HepG2 (cell line): ENCODE measurements around the gene PAPSS2. TPM values are rescaled to one million over a fixed set of nuclear protein-coding genes. Genes with fewer than 3 reads are reported as not detected.
"Not testable (repeated sequence)": the region's sequence is repeated elsewhere in the genome, so short reads cannot be mapped to it uniquely, and the experiment has no call there.

Source experiments
- ARID5B ChIP-seq: IDR thresholded peaks from 2 replicates; pipeline ENCODE4 v1.4.0; 2020; ENCODE audit warnings: mild to moderate bottlenecking, missing genetic modification reagents
- CBX5 ChIP-seq: sonication (generic); formaldehyde crosslinking; IDR thresholded peaks from 2 replicates; pipeline ENCODE4 v1.4.0; 2020; ENCODE audit warnings: missing genetic modification reagents, borderline replicate concordance
- CEBPG ChIP-seq: IDR thresholded peaks from 2 replicates; pipeline ENCODE4 v1.6.1; 2016
- DPF2 ChIP-seq: sonication (generic); formaldehyde crosslinking; IDR thresholded peaks from 2 replicates; pipeline ENCODE4 v1.4.0; 2020; ENCODE audit warnings: mild to moderate bottlenecking, low read depth, missing genetic modification reagents, borderline replicate concordance
- ELF3 ChIP-seq: IDR thresholded peaks from 2 replicates; pipeline ENCODE4 v1.6.1; 2016; ENCODE audit warnings: missing genetic modification reagents, missing compliant biosample characterization
- EP300 ChIP-seq, 3 experiments: sonication (generic) in 1 of 3; formaldehyde crosslinking in 1 of 3; IDR thresholded peaks; 2 replicates each; pipeline versions ENCODE4 v1.5.1 to v1.6.1; 2011 to 2020; ENCODE audit warnings: low read depth in 2 of 3, low read length in 2 of 3, borderline replicate concordance in 1 of 3, improper control_type of control experiment in 1 of 3, mild to moderate bottlenecking in 1 of 3, missing genetic modification reagents in 1 of 3, moderate library complexity in 1 of 3
- FOSL2 ChIP-seq: sonication (generic); formaldehyde crosslinking; IDR thresholded peaks from 2 replicates; pipeline ENCODE4 v1.4.0; 2020; ENCODE audit warnings: missing genetic modification reagents
- FOXA3 ChIP-seq: IDR thresholded peaks from 2 replicates; pipeline ENCODE4 v1.6.1; 2016; ENCODE audit warnings: missing genetic modification reagents, missing compliant biosample characterization
- FOXO1 ChIP-seq: sonication (generic); formaldehyde crosslinking; IDR thresholded peaks from 2 replicates; pipeline ENCODE4 v1.4.0; 2020; ENCODE audit warnings: missing genetic modification reagents
- KLF16 ChIP-seq, 2 experiments: sonication (generic) in 1 of 2; formaldehyde crosslinking in 1 of 2; IDR thresholded peaks; 2 replicates each; pipeline versions ENCODE4 v1.6.1 to v1.8.0; 2016 to 2023; ENCODE audit warnings: missing genetic modification reagents in 2 of 2, missing compliant biosample characterization in 1 of 2
- MEF2D ChIP-seq: sonication (generic); formaldehyde crosslinking; IDR thresholded peaks from 2 replicates; pipeline ENCODE4 v1.5.1; 2020; ENCODE audit warnings: mild to moderate bottlenecking, missing genetic modification reagents
- NONO ChIP-seq, 2 experiments: fragments of 450-650 bp in 1 of 2; sonication (generic) in 1 of 2; formaldehyde crosslinking in 1 of 2; IDR thresholded peaks in 1 of 2; conservative IDR thresholded peaks in 1 of 2; 2 replicates each; pipeline versions ENCODE4 v1.6.1 to v1.8.0; 2017 to 2022; ENCODE audit warnings: mild to moderate bottlenecking in 1 of 2, missing genetic modification reagents in 1 of 2, moderate library complexity in 1 of 2
- NR2C2 ChIP-seq: sonication (generic); formaldehyde crosslinking; IDR thresholded peaks from 2 replicates; pipeline ENCODE4 v1.4.0; 2020; ENCODE audit warnings: missing genetic modification reagents, mild to moderate bottlenecking, moderate library complexity, borderline replicate concordance
- RXRB ChIP-seq: IDR thresholded peaks from 2 replicates; pipeline ENCODE4 v1.6.1; 2016; ENCODE audit warnings: borderline replicate concordance, missing genetic modification reagents, missing compliant biosample characterization
- SALL1 ChIP-seq: sonication (generic); formaldehyde crosslinking; IDR thresholded peaks from 2 replicates; pipeline ENCODE4 v1.8.0; 2022; ENCODE audit warnings: mild to moderate bottlenecking, missing genetic modification reagents
- SMC3 ChIP-seq: IDR thresholded peaks from 2 replicates; pipeline ENCODE4 v1.6.1; 2011; ENCODE audit warnings: low read length, improper control_type of control experiment
- ZNF12 ChIP-seq: sonication (generic); formaldehyde crosslinking; IDR thresholded peaks from 2 replicates; pipeline ENCODE4 v1.5.0; 2020; ENCODE audit warnings: missing genetic modification reagents
- ZNF331 ChIP-seq: sonication (generic); formaldehyde crosslinking; IDR thresholded peaks from 2 replicates; pipeline ENCODE4 v1.4.0; 2020; ENCODE audit warnings: missing genetic modification reagents
- ZNF687 ChIP-seq: sonication (generic); formaldehyde crosslinking; IDR thresholded peaks from 2 replicates; pipeline ENCODE4 v1.5.1; 2020; ENCODE audit warnings: mild to moderate bottlenecking, missing genetic modification reagents, moderate library complexity
- polyA plus RNA-seq, 8 experiments: library from polyadenylated mRNA; depleted of rRNA in 3 of 8; stranded (reverse) in 7 of 8; unstranded in 1 of 8; fragments of >200 nt; fragmentation: Illumina TruSeq in 4 of 8; extraction: Trizol in 4 of 8; gene quantifications; 2 replicates each; pipeline versions ENCODE4 v1.2.1 to v1.2.3, GENCODE V29; 2011 to 2016; ENCODE audit warnings: low read depth in 4 of 8, missing spikeins in 1 of 8, mixed read lengths in 1 of 8; ENCODE audit not compliant: insufficient read depth in 1 of 8
- total RNA-seq, 5 experiments: library from RNA; depleted of rRNA; stranded (reverse); fragments of >200 nt; fragmentation: Illumina TruSeq; extraction: Trizol; gene quantifications; 2 replicates each; pipeline ENCODE4 v1.2.3, GENCODE V29; 2016; ENCODE audit warnings: low read depth in 1 of 5

PAPSS2 gene
- total and polyA plus RNA-seq, 2 of the 13 experiments (the other 11 are each of a cell fraction or from before 2014, with no cell fraction given), result 0.11 to 0.12 TPM

DNA sequence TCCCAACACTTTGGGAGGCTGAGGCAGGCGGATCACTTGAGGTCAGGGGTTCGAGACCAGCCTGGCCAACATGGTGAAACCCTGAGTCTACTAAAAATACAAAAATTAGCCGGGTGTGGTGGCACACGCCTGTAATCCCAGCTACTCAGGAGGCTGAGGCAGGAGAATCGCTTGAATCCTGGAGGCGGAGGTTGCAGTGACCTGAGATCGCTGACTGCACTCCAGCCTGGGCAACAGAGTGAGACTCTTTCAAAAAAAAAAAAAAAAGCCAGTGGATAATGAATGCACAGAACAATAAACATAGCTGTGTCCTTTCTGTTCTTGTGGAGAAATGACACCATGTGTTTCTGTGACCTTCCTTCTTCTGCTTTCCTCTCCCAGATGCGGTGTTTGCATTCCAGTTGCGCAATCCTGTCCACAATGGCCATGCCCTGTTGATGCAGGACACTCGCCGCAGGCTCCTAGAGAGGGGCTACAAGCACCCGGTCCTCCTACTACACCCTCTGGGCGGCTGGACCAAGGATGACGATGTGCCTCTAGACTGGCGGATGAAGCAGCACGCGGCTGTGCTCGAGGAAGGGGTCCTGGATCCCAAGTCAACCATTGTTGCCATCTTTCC is 83.4 kb downstream of the PAPSS2 start (continued):
- peak; percentile 51 for TF ChIP-seq ZNF687 (CRISPR knock-in tag)
- TF ChIP-seq FOXA3 (CRISPR knock-in tag), result peak; percentile 90
- TF ChIP-seq ELF3 (CRISPR knock-in tag), result peak; percentile 78
- peak; percentile 79; the same call in 1 of the 2 replicates for TF ChIP-seq FOXO1 (CRISPR knock-in tag)
- peak; percentile 99 for TF ChIP-seq CEBPG
- TF ChIP-seq ARID5B (CRISPR knock-in tag), result peak; percentile 89
- TF ChIP-seq NR2C2 (CRISPR knock-in tag), result 0 out of 2 replicates have a peak, but pooled peaks have one; percentile 22
- TF ChIP-seq CBX5 (CRISPR knock-in tag), result 0 out of 2 replicates have a peak, but pooled peaks have one; percentile 66
- TF ChIP-seq SMC3, result peak; percentile 46; the same call in 1 of the 2 replicates
- TF ChIP-seq MEF2D (CRISPR knock-in tag), result peak; percentile 69; the same call in 1 of the 2 replicates
- not testable (repeated sequence) for TF ChIP-seq NONO (IDR thresholded peaks at IDR 0.05); EP300 (CRISPR knock-in tag; IDR thresholded peaks at IDR 0.05; ENCODE audit: borderline replicate concordance)
- TF ChIP-seq NONO (CRISPR knock-in tag; conservative IDR thresholded peaks at IDR 0.05), result 0 out of 2 replicates have a peak, but pooled peaks have one; percentile 25
- TF ChIP-seq FOSL2 (CRISPR knock-in tag), result peak; percentile 68
- TF ChIP-seq SALL1 (CRISPR knock-in tag), result peak; percentile 75
- TF ChIP-seq DPF2 (CRISPR knock-in tag), result 0 out of 2 replicates have a peak, but pooled peaks have one; percentile 41
- peak in 1 of 2 experiments; percentile 53; a peak in 1 of 4 replicates for TF ChIP-seq EP300 (IDR thresholded peaks at IDR 0.05; ENCODE audit: low read depth in 2 of 2, low read length in 2 of 2)
- 0 out of 4 replicates have a peak, but pooled peaks of 1 of the 2 experiments have one; percentile 22 for TF ChIP-seq KLF16 (CRISPR knock-in tag; IDR thresholded peaks at IDR 0.05)
- peak; percentile 65; the same call in 1 of the 2 replicates for TF ChIP-seq RXRB (CRISPR knock-in tag)
- peak; percentile 66; the same call in 1 of the 2 replicates for TF ChIP-seq ZNF12 (CRISPR knock-in tag)
- peak; percentile 87 for TF ChIP-seq ZNF331 (CRISPR knock-in tag)
